Stimulated activated CD4-positive, alpha-beta T cell treated with anti-CD3 and anti-CD28 coated beads, Interleukin-1b, Interleukin-23, amount 100 ng/mL, for 48 hours (primary cell): ENCODE results near the gene ACMSD.
"Not testable (repeated sequence)": the region's sequence is repeated elsewhere in the genome, so short reads cannot be mapped to it uniquely, and the experiment has no call there.

Source experiments
- DNase-seq: peaks from one replicate; pipeline ENCODE4 v3.0.0-alpha.2; 2020

ACMSD gene

GRCh38 chr2:134838143-134838620, at the start of gene ACMSD:
ACMSD (plus strand) TSS chr2:134838616; CDS start chr2:134838683, 67 bp downstream.
- DNase-seq = no peak

GRCh38 chr2:134790487-134790886, 47.9 kb upstream of the ACMSD start:
- DNase-seq = no peak

GRCh38 chr2:134791616-134792015, 46.8 kb upstream of the ACMSD start:
- DNase-seq = no peak

- no peak for DNase-seq
Observed at GRCh38 chr2:134792186-134792585, 46.2 kb upstream of the ACMSD start.

DNA sequence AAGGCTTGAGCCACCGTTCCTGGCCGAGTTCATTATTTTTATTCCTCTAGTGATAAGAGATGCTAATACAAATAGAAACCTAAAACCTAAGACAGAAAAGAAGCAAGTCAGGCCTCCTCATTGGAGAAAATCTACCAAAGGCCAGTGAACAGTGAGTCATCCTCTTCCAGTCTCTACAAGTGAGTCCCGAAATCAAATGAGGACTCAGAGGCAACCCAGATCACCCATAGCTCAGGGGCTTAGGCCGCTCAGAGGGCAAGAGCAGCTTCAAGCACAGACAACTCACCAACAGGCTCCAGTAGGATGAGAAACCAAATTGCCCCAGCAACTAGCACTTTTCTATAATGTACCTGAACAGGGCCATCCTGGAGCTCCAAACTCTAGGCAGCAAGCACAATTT, 42.7 kb upstream of the ACMSD start:
- DNase-seq = no peak

DNA sequence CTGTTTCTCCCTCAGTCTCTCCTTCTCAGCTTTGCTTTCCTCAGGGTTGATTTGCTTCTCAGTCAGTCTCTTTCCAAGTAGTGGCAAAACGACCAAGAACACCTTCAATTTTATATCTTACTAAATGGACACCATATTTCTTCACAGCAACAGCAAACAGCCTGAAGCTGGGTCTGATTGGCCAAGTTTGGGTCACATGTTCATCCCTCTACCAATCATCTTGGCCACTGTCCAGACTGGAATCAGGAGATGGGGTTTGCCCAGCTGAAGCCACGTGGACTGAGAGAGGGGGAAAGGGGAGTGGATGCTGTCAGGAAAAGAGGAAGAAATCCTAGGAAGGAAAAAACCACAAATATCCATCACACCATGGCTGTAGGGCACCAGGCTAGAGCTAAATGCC, 42.0 kb upstream of the ACMSD start:
- no peak for DNase-seq

DNA sequence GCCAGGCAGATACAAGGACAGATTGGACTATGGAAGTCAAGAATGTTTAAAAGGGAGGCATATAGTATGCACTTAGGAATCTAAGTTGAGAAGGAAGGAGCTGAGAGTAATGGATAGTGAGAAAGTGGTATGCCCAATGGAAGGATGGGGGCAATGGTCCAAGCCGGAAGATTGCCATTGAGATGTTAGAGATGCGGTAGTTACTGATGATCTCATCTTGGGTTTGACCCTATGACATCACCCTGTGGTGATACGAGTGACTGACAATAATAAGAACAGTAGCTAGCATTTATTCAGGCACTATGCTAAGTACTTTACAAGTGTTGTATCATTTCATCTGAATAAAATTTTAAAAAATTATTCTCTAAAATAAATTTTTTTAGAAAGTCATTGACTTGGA, 38.5 kb upstream of the ACMSD start:
- DNase-seq = no peak

DNA sequence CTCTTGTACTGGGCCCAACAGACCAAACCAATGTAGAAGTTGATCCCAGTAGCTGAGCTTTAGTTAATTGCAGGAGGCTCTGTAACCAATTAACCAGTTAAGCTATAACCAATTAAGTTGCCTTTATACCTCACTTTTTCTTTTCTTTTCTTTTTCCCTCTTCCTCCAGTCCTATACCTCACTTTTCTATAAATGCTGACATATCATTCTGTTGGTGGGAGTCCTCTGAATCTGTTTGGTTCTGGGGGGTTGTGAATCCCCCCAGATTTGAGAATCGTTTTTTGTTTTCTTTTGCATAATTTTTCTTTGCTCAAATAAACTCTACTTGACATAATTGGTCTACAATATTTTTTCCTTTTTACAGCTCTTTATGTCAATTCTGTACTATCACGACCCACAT, 38.1 kb upstream of the ACMSD start:
- no peak for DNase-seq

- DNase-seq = not testable (repeated sequence)
Observed at GRCh38 chr2:134803609-134804405, 34.6 kb upstream of the ACMSD start.

DNA sequence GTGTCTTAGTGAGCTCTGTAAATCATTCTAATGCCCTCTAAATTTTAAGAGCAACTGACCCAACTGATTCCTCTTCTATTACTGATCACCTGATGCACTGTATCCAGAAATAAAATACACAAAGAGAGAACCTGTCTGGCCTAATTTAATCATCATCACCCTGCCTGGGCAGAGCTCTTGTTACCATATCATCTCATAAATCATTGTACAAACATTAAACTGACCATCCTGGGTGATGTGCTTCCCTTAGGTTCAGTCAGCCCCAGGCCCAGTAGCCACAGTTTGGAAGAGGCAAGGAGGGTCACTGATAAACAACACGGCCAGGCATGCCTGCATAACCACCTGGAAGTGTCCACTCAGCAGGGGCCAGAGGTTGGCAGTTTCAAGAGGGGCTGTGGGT, 22.7 kb upstream of the ACMSD start:
- no peak for DNase-seq

- no peak for DNase-seq
Observed at GRCh38 chr2:134818321-134818720, 20.1 kb upstream of the ACMSD start.

DNA sequence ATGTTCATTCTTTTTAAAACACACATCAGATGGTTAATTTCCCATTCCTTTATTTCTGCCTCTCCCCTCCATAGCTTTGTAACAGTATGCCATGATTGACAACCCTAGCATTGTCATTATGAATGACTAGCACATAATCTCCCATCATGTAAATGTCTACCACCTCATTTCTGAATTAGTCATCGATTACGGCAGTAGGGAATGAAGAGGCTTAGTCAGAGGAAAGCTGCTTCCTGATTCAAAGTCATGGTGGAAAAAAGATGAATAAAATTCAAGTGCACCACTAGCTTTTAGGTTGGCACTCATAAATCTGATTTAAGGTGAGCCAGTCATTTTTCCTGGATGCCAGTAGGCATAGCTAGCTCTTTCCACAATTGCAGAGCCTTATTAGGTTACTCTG, 19.1 kb upstream of the ACMSD start:
- DNase-seq = no peak

DNA sequence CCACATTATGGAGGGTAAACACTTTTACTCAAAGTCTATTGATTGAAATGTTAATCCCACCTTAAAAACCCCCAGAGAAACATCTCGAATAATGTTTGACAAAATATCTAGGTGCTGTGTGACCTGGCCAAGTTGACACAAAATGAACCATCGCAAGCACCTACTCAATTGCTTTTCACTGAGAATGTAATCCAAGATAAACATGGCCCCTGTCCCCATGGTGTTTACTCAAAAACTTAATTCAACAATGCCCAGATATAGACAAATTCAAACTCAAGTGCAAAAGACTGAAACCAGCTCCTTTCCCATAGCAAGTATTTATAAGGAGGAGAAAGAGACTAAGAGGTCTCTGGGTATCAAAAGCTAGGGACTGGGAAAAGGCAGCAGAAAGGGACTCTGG, 15.0 kb upstream of the ACMSD start:
- no peak for DNase-seq

- DNase-seq = no peak
Observed at GRCh38 chr2:134823832-134824231, 14.6 kb upstream of the ACMSD start.

DNA sequence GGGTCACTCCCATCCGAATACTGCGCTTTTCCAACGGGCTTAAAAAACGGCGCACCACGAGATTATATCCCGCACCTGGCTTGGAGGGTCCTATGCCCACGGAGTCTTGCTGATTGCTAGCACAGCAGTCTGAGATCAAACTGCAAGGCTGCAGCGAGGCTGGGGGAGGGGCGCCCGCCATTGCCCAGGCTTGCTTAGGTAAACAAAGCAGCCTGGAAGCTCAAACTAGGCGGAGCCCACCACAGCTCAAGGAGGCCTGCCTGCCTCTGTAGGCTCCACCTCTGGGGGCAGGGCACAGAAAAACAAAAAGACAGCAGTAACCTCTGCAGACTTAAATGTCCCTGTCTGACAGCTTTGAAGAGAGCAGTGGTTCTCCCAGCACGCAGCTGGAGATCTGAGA, 12.7 kb upstream of the ACMSD start:
- DNase-seq = not testable (repeated sequence)

DNA sequence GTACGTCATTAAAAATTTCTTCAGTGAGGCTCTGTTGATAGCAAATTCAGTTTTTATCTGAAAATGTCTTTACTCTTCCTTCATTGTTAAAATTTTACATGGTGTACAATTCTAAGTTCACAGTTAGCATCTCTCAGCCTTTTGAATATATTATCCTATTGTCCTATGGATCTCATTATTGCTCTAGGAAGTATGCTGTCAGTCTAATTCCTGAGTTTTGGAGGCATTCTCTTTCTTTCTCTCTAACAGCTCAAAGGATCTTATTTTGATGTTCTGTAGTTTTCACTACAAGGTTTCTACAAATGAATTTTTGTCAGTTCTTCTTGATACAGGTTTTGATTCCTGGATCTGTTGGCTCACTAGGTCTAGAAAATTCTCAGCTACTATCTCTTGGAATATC, 2.9 kb upstream of the ACMSD start:
- DNase-seq = no peak

- no peak for DNase-seq
Observed at GRCh38 chr2:134836986-134837385, 1.4 kb upstream of the ACMSD start.

DNA sequence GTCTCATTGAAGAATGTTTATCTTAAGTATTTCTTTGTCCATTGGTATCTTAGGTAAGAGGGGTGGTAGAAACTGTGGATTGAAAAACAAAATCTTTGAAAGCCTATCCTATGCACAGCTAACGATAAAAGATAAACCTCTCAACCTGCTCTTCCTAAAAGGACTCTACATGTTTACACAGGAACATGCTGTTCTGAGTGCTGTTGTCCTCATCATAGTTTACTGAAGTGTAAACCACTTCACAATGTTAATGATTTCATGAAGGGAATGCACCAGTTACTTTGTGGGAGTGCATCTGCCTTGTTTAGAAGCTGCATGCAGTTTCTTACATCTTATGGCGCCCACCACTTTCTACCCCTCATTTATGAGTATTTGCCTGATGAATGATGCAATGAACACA, 1.2 kb downstream of the ACMSD start:
- no peak for DNase-seq

DNA sequence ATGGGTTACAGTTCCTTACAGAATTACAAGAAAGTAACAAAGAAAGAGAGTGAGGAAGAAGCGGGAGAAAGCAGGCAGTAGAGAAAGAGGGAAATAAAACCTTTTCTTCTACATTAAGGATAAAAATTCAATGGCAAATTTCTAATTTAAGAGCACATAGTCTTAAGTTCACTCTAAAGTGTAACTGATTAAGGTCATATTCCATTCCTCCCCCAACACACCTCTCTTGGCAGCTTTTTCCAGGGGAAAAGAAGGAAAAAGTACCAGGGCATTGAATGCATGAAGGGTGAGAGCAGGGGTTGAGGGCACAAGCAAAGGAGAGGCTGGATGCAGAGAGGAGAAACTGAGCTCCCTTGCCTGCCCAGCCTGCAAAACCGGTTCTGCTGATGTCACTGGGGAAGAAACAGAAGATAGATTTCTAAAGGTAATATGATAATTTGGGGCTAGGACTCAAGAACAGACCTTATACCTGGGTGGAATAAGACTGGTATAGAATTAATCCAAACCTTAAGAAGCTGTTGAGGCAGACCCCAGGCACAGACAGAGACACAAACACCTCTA, 4.6 kb downstream of the ACMSD start:
- DNase-seq = no peak

DNA sequence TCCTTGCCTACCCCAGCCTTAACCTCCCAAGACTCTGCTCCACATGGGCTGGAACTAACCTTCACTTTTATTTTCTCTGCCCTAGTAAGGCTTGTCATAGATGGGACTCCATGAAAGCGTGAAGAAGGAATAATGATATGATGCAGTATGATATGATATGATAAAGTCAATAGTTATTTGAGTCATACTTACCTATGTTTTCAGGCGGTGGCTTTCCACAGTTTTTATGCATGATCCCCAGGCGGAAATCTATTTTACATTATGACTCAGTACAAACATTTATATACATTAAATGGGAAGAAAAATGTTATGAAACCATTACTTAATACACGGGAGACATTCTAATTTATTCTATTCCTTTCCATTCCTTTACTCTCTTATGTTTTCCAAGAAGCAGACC, 5.6 kb downstream of the ACMSD start:
- no peak for DNase-seq

- DNase-seq = no peak
Observed at GRCh38 chr2:134845028-134845427, 6.6 kb downstream of the ACMSD start.

DNA sequence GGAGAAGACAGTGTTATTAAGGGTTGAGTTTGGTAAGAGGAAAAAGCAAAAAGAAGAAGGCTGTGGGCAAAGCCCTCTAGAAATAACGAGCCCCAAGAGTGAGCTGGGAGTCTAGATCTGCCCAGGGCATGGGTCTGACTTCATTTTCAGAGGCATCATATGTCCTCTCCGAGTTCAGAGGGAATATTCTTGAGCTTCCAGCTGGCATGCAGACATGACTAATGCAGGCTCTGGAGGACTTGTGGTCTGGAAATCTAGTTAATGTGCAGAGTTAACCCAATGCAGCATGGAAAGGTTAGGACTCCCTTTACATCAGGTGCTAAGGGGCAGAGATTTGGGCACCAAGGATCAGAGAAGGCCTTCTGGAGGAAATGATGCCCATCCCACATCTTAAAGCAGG, 7.3 kb downstream of the ACMSD start:
- DNase-seq = no peak

DNA sequence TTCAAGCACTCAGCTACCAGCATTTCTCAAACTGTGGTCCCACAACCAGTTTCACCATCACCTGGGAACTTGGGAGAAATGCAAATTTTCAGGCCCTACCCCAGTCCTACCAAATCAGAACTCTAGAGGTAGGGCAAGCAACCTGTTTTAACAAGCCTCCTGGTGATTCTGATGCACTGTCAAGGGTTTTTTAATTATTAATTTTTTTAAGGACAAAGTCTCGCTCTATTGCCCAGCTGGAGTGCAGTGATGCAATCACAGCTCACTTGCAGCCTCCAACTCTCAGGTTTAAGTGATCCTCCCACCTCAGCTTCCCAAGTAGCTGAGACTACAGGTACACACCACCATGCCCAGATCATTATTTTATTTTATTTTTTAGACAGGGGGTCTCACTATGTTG, 7.8 kb downstream of the ACMSD start:
- DNase-seq = no peak

- not testable (repeated sequence) for DNase-seq
Observed at GRCh38 chr2:134847582-134847981, 9.2 kb downstream of the ACMSD start.

GRCh38 chr2:134852518-134852917, 14.1 kb downstream of the ACMSD start:
- no peak for DNase-seq
